A673 (cell line): ENCODE data around the gene SPATA16. TPM values are rescaled to one million over a fixed set of nuclear protein-coding genes. Genes with fewer than 3 reads are reported as not detected.

ENCODE experiments used
- BruUV-seq: library from RNA; stranded (reverse); fragments of 400-500 nt; replicated peaks from 2 replicates; lab custom pipeline; 2021; lab: Mats Ljungman, UMichigan
- CTCF ChIA-PET: fragments of 300-600 bp; sonication (Branson Sonifier 250); formaldehyde crosslinking; loops from one replicate; lab custom pipeline; 2022; ENCODE audit warnings: antibody characterized with exemption; lab: Charles Lee
- POLR2A ChIA-PET: fragments of 300-600 bp; sonication (Branson Sonifier 250); formaldehyde crosslinking; loops from one replicate; lab custom pipeline; 2022; ENCODE audit warnings: antibody characterized with exemption; ENCODE audit not compliant: low non-redundant PET; lab: Charles Lee
- DNase-seq: peaks from one replicate; pipeline ENCODE4 v3.0.0-alpha.2; 2015; ENCODE audit warnings: low spot score
- H3K27ac ChIP-seq: fragments of 200-600 bp; sonication (generic); 2 replicates; pipeline ENCODE4 v1.5.1; 2016; ENCODE audit warnings: mixed run types, low read depth, mild to moderate bottlenecking, mixed read lengths, antibody characterized with exemption, low read length; ENCODE audit not compliant: poor library complexity, severe bottlenecking
- H3K27me3 ChIP-seq: fragments of 200-600 bp; sonication (generic); replicated peaks from 2 replicates; pipeline ENCODE4 v1.6.1; 2017; ENCODE audit warnings: mixed run types, low read depth, mild to moderate bottlenecking, mixed read lengths, antibody characterized with exemption, low read length; ENCODE audit not compliant: insufficient read depth, poor library complexity
- H3K36me3 ChIP-seq: fragments of 200-600 bp; sonication (generic); 2 replicates; pipeline ENCODE4 v1.6.1; 2016; ENCODE audit warnings: mixed run types, mild to moderate bottlenecking, mixed read lengths, antibody characterized with exemption, low read length; ENCODE audit not compliant: insufficient read depth, poor library complexity, severe bottlenecking
- H3K4me1 ChIP-seq: fragments of 200-600 bp; sonication (generic); 2 replicates; pipeline ENCODE4 v1.6.1; 2017; ENCODE audit warnings: mixed run types, mild to moderate bottlenecking, mixed read lengths, antibody characterized with exemption, low read length; ENCODE audit not compliant: insufficient read depth, poor library complexity, severe bottlenecking
- H3K4me3 ChIP-seq: fragments of 200-600 bp; sonication (generic); 2 replicates; pipeline ENCODE4 v1.5.1; 2016; ENCODE audit warnings: low read depth, mixed run types, mild to moderate bottlenecking, mixed read lengths, low read length; ENCODE audit not compliant: poor library complexity, severe bottlenecking
- H3K9me3 ChIP-seq: fragments of 200-600 bp; sonication (generic); 2 replicates; pipeline ENCODE4 v1.6.1; 2016; ENCODE audit warnings: mixed run types, low read depth, mild to moderate bottlenecking, mixed read lengths, antibody characterized with exemption, low read length; ENCODE audit not compliant: poor library complexity, severe bottlenecking
- EZH2 ChIP-seq: fragments of 200-600 bp; sonication (generic); IDR thresholded peaks from 2 replicates; pipeline ENCODE4 v1.6.1; 2017; ENCODE audit warnings: borderline replicate concordance, low read depth, mild to moderate bottlenecking, mixed read lengths, antibody characterized with exemption, low read length; ENCODE audit not compliant: poor library complexity, severe bottlenecking
- intact Hi-C: fragments of 100-400 bp; cut with micrococcal nuclease; formaldehyde crosslinking; loops from one replicate; pipeline ENCODE4 v1.10.0; 2022; ENCODE audit not compliant: unreplicated experiment
- total RNA-seq: library from RNA; stranded (reverse); gene quantifications from 2 replicates; pipeline ENCODE4 v1.2.3, GENCODE V29; 2021
- TF ChIP-seq, protein P1 (sequence below): fragments of 300-800, 200-600 bp; sonication (generic); conservative IDR thresholded peaks from 2 replicates; pipeline ENCODE4 v1.5.1; 2017; ENCODE audit warnings: low read depth, mild to moderate bottlenecking, antibody characterized with exemption, low read length, moderate library complexity, mixed read lengths

The SPATA16 gene
- total RNA-seq, 1 experiment from 2014 or later, result not detected

DNA sequence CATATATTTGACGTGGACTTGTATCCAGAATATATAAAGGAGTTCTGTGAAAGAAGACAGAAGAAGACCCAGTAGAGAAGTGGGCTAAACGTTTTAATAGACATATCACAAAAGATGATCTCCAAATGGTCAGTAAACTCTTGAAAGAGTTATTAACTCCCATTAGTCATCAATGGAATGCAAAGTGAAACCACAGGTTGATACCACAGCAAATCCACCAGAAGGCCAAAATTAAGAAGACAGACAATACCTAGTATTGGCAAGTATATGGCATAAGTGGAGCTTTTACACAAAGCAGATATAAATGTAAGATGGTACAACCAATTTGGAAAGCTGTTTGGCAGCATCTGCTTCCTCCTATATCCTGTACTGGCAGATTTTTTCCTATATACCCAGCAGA is 6.0 kb downstream of the SPATA16 start:
- ChIA-PET CTCF (no interaction called here), POLR2A (no interaction called here)
- no peak overlapping the region for H3K27ac ChIP-seq
- no peaks in the 10 kb centered on the region for H3K36me3 ChIP-seq
- no peaks in the 10 kb centered on the region for H3K27me3 ChIP-seq
- H3K4me3 ChIP-seq, result no peak overlapping the region
- peaks cover 22% of the 10 kb centered on the region for H3K4me1 ChIP-seq
- TF ChIP-seq EZH2, result no peak
- TF ChIP-seq, protein P1, sequence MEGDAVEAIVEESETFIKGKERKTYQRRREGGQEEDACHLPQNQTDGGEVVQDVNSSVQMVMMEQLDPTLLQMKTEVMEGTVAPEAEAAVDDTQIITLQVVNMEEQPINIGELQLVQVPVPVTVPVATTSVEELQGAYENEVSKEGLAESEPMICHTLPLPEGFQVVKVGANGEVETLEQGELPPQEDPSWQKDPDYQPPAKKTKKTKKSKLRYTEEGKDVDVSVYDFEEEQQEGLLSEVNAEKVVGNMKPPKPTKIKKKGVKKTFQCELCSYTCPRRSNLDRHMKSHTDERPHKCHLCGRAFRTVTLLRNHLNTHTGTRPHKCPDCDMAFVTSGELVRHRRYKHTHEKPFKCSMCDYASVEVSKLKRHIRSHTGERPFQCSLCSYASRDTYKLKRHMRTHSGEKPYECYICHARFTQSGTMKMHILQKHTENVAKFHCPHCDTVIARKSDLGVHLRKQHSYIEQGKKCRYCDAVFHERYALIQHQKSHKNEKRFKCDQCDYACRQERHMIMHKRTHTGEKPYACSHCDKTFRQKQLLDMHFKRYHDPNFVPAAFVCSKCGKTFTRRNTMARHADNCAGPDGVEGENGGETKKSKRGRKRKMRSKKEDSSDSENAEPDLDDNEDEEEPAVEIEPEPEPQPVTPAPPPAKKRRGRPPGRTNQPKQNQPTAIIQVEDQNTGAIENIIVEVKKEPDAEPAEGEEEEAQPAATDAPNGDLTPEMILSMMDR, result no peak
- no peaks in the 10 kb centered on the region for H3K9me3 ChIP-seq
- no TSS peak for BruUV-seq
- no peak for DNase-seq
- intact Hi-C loops, result no loop called here

DNA sequence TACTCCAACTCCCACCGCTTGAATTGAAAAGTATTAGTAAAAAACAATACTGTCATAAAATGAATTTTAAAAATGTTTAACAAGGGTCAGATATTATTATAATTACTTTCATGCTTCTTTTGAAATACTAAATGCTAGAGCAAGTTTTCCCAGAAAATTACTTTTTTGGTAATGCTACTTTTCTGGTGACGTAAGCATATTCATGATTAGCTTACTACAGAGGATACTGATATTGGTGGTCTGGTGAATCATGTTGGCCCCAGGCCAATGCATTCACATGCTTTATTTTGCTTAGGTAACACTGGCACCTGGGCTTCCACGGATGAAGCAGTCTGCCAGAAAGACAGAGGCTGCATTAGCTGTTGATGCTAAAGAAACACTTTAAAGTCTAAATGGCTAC is 12.4 kb downstream of the SPATA16 start:
- no peak overlapping the region for H3K27ac ChIP-seq
- TF ChIP-seq, protein P1, result no peak
- no peak for TF ChIP-seq EZH2
- H3K27me3 ChIP-seq, result no peaks in the 10 kb centered on the region
- H3K36me3 ChIP-seq, result no peaks in the 10 kb centered on the region
- intact Hi-C loops, result no loop called here
- no peaks in the 10 kb centered on the region for H3K4me1 ChIP-seq
- ChIA-PET CTCF (no interaction called here), POLR2A (no interaction called here)
- BruUV-seq, result no TSS peak
- no peak for DNase-seq
- H3K9me3 ChIP-seq, result no peaks in the 10 kb centered on the region
- H3K4me3 ChIP-seq, result no peak overlapping the region

DNA sequence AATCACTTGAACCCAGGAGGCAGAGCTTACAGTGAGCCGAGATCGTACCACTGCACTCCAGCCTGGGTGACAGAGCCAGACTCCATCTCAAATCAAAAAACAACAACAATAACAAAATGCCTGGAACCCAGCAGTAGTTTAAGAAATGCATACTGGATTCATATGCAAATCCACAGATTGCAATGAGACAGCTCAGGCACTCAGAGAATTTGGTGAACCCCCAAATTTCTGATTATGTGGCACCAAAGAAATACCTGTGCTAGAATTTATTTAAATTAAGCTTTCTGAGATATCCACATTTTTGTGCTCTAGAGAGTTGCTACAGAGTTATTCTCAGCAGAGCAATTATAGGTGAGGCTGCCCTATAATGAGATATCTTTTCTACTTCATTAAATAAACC is 29.7 kb downstream of the SPATA16 start:
- ChIA-PET CTCF (no interaction called here), POLR2A (no interaction called here)
- Histone ChIP-seq H3K9me3 (no peaks in the 10 kb centered on the region), H3K27ac (no peak overlapping the region), H3K27me3 (no peaks in the 10 kb centered on the region), H3K36me3 (no peaks in the 10 kb centered on the region), H3K4me3 (no peak overlapping the region), H3K4me1 (no peaks in the 10 kb centered on the region)
- TF ChIP-seq, protein P1, result no peak
- TF ChIP-seq EZH2, result no peak
- DNase-seq, result no peak
- BruUV-seq, result no TSS peak
- intact Hi-C loops, result no loop called here
